GM12864 (cell line): ENCODE results near the gene BLACAT1.
A peak's percentile ranks its signal among the peaks of the same experiment; 100 is the strongest.
"Not testable (repeated sequence)": the region's sequence is repeated elsewhere in the genome, so short reads cannot be mapped to it uniquely, and the experiment has no call there.

Source experiments
- DNase-seq: peaks from one replicate; pipeline ENCODE4 v3.0.0-alpha.2; 2011; ENCODE audit warnings: low read depth
- H3K4me3 ChIP-seq: 2 replicates; pipeline ENCODE4 v1.5.1; 2011; ENCODE audit warnings: mild to moderate bottlenecking, low read depth, low read length, control low read depth
- TF ChIP-seq, protein P1 (sequence below): IDR thresholded peaks from 2 replicates; pipeline ENCODE4 v1.5.1; 2011; ENCODE audit warnings: low read depth, mild to moderate bottlenecking, moderate library complexity, low read length, control low read depth, inconsistent platforms; ENCODE audit errors: missing control alignments

The BLACAT1 gene

DNA sequence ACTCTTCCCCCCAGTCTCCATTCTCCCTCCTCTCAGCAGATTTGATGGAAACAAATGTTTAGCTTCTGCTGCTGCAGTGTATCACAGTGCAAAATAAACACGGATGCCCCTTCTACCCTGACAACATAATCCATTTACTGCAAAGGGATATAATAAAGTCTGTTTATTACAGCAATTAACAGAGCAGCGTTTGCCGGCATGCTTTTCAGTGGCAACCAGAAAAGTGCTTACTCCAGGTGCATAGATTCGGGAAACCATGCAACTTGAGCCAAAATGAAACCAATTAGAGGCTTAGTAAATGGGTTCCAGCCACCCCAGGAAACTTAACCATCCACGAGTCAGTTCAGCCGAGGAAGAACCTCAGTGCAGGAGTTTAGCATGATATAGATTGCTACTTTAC, 21.1 kb downstream of the BLACAT1 start:
- H3K4me3 ChIP-seq: no peak overlapping the region
- TF ChIP-seq, protein P1, sequence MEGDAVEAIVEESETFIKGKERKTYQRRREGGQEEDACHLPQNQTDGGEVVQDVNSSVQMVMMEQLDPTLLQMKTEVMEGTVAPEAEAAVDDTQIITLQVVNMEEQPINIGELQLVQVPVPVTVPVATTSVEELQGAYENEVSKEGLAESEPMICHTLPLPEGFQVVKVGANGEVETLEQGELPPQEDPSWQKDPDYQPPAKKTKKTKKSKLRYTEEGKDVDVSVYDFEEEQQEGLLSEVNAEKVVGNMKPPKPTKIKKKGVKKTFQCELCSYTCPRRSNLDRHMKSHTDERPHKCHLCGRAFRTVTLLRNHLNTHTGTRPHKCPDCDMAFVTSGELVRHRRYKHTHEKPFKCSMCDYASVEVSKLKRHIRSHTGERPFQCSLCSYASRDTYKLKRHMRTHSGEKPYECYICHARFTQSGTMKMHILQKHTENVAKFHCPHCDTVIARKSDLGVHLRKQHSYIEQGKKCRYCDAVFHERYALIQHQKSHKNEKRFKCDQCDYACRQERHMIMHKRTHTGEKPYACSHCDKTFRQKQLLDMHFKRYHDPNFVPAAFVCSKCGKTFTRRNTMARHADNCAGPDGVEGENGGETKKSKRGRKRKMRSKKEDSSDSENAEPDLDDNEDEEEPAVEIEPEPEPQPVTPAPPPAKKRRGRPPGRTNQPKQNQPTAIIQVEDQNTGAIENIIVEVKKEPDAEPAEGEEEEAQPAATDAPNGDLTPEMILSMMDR: no peak
- DNase-seq: no peak

DNA sequence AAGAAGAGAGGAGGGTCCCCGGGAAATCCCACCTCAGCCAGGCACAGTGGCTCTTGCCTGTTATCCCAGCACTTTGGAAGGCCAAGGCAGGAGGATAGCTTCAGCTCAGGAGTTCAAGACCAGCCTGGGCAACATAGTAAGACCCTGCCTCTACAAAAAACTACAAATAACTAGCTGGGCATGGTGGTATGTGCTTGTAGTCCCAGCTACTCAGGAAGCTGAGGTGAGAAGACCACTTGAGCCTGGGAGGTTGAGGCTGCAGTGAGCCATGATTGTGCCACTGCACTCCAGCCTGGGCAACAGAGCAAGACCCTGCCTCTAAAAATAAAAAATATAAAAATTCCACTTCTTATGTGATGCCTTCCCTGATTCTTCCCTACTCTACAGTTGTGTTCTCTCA, 23.2 kb downstream of the BLACAT1 start:
- DNase-seq, H3K4me3 ChIP-seq: not testable (repeated sequence)

DNA sequence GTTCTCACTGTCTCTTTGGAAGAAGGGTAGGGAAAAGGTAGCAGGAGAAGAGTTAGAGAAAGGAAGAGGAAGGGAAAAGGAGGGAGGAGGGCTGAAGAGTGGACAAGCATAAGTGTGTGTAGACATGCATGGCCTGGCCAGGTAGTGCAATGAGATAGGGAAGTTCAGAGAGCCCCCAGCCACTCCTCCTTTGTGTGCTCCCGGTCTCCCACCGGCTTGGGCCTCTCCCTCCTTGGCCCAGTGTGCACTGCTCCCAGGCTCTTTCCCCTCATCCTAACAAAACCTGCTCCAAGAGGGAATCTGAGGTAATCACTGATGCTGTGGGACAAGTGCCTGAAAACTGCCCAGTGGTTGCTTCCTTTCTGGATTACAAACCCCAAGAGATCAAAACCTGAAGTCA, 23.7 kb downstream of the BLACAT1 start:
- TF ChIP-seq, protein P1: no peak
- no peak overlapping the region for H3K4me3 ChIP-seq
- no peak for DNase-seq

DNA sequence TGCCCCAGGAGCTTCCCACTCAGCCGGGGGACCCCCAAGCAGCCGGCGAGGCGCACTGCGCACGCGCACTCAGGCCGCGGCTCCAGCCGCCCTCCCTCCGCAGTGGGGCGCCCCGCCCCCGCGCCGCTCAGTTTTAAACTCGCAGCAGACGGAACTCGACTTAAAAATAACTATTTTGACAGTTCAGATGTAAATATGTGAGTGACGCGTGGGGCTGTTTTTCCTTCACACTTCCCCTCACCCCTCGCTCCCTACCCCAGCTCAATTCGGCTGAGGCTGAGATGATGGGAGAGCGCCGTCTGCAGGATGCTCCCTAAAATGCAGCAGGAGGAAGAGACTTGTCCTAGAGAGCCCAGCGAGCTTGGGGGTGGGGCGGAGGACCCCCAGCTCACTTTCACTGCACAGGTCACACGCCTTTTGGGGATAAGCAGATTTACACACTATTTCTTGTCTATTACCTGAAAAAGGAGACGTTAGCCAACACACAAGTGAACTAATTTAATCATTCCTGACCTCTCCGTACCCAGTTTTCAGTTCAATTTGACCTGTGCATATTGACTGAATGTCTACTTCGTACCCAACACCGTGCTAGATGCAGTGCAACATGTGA, 25.0 kb downstream of the BLACAT1 start:
- peak; percentile 3 for DNase-seq
- TF ChIP-seq, protein P1: peak; percentile 71
- H3K4me3 ChIP-seq: no peak overlapping the region

DNA sequence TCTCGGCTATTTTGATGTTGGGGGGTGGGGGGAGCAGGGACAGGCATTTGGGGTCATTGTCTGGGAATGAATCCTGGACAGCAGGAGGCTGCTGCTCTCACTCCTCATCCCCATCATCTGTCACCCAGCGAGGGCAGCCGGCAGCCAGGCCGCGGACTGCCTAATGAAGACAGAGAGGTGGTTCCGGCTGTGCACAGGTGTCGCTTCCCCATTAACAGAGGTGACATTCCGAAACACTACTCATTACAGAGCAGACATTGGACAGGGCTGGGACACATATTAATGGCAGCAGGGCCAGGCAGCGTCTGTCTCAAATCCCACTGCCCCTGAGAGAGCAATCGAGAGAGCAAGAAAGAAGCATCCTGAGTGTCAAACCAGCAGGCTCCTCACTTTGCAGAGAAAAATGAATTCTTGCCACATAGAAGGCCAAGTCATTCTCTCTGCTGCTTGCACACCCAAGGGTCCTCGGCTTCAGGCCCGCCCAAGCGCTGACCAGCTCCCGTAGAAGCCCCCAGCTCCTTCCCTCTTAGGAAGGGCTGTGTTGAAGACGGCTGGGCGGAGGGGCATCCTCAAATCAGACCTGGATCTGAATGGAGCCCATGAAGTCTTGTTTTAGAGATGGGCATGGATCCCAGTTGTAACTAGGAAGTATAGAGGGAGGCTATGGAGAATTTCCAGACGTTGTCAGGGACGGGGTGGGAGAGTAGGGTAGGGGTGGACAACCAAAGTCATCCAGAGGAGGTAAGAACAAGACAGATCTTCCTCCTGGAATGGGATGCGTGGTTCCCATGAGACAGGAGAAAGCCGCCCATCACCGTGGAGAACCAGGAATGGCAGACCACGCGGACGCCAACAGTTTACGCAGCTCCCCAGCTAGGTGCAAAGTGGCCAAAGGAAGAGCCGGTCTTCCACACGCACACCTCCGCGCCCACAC, 25.8 kb downstream of the BLACAT1 start:
- no peak for DNase-seq
- H3K4me3 ChIP-seq: no peak overlapping the region
- TF ChIP-seq, protein P1: no peak

DNA sequence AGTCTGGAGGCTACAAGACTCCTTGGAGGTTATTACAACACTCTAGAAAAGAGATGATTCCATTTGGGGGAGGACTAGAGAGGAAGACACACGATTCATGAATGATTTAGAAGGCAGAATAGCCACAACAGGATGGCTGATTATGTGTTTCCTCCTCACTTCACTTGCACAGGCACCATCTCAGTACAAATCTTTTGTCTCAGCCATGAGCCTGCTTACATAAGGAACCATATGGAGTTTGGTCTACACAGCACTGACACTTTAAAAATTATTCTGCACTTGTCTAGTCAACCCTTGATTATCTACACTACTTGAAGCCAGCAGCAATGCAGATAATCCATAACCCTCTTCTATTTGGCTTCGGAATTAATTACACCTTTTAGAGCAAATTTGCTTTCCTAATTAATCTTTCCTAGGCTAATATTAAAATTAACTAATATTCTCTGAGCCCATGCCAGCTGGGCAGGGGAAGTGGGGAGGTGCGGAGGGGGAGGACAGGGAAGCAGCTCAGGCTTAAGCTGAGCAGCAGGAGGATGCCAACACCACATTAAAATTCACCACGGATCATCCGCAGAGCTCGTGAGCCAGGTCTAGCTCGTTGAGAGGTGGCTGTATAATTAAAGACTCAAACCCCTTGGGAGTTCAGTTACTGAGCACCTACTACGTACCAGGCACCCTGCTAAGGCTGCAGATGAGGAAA, 30.8 kb downstream of the BLACAT1 start:
- TF ChIP-seq, protein P1: no peak
- DNase-seq: no peak
- H3K4me3 ChIP-seq: no peak overlapping the region

DNA sequence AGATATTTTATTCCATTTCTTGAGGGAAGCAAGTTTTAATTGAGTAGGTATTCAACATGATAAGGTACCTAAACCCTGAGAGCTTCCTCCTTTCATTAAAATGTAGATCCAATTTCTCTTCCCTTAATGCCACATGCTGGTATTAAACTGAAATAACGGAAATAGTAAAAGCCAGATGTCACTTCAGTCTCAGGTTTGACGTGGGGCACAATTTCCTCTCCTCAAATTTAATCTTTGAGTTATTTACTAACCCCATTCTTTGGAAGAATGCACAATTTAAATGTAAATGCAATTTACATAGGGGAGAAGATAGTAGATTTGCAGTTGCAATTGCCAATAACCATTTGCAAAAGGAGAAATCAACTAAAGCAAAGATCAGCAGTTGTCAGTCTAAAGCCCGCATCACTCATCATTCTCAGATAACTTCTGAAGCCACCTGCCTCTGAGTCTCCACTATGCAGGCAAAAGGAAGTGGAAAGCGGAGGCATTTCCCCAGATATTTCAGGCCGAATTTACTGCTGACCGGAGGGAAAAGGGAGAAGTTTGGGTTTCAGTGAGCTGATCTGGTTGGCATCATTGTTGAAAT, 31.9 kb downstream of the BLACAT1 start:
- no peak for DNase-seq
- no peak overlapping the region for H3K4me3 ChIP-seq
- TF ChIP-seq, protein P1: no peak
